A673 (cell line): ENCODE data around the gene INPP5E.

Source experiments
- EZH2 ChIP-seq: fragments of 200-600 bp; sonication (generic); IDR thresholded peaks from 2 replicates; pipeline ENCODE4 v1.6.1; 2017; ENCODE audit warnings: borderline replicate concordance, low read depth, mild to moderate bottlenecking, mixed read lengths, antibody characterized with exemption, low read length; ENCODE audit not compliant: poor library complexity, severe bottlenecking
- TF ChIP-seq, protein P1 (sequence below): fragments of 300-800, 200-600 bp; sonication (generic); conservative IDR thresholded peaks from 2 replicates; pipeline ENCODE4 v1.5.1; 2017; ENCODE audit warnings: low read depth, mild to moderate bottlenecking, antibody characterized with exemption, low read length, moderate library complexity, mixed read lengths

DNA sequence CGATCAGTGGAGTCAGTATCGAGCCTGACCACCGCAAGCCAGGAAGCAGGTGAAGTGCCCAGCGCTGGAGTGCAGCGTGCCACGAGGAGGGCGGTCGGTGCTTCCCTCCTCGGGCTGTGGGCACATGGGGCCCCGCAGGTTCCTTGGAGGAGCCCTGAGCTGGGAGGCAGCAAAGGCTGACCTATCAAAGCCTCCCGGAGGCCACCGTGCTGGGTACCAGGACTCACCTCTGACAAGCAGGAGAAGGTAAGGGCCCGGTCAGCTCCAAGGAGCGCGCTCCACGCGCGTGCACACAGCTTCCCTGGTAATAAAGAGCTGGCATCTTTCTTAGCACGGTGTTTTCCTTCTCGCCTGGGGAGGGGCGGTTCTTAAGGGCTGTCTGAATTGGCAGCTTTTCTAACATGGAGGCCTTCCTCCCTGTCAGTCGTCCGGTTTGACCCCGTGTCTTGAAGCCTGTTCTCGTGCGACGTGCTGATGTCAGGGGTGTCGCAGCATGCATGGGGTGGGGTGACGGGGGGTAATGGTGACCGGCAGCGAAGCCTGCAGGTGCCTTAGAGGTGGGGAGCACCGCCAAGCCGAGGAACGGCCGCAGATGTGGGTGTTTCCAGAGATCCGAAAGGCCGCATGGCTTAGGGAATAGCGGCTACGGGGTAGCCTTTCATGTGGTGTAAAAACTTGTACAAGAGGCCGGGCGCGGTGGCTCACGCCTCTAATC is 16.1 kb downstream of the INPP5E start:
- TF ChIP-seq, protein P1, sequence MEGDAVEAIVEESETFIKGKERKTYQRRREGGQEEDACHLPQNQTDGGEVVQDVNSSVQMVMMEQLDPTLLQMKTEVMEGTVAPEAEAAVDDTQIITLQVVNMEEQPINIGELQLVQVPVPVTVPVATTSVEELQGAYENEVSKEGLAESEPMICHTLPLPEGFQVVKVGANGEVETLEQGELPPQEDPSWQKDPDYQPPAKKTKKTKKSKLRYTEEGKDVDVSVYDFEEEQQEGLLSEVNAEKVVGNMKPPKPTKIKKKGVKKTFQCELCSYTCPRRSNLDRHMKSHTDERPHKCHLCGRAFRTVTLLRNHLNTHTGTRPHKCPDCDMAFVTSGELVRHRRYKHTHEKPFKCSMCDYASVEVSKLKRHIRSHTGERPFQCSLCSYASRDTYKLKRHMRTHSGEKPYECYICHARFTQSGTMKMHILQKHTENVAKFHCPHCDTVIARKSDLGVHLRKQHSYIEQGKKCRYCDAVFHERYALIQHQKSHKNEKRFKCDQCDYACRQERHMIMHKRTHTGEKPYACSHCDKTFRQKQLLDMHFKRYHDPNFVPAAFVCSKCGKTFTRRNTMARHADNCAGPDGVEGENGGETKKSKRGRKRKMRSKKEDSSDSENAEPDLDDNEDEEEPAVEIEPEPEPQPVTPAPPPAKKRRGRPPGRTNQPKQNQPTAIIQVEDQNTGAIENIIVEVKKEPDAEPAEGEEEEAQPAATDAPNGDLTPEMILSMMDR: no peak
- TF ChIP-seq EZH2: no peak
